IMR-90 (cell line): ENCODE results near the gene CYB5B. TPM values are rescaled to one million over a fixed set of nuclear protein-coding genes. Genes with fewer than 3 reads are reported as not detected.

Experiments
- ATAC-seq: fragments of 200-7000 bp; cut with Tn5 transposase; 2 replicates; pipeline ENCODE4 v1.9.1; 2020; ENCODE audit warnings: low read depth, mild to moderate bottlenecking, moderate library complexity
- BruUV-seq: library from RNA; stranded (reverse); fragments of 400-500 nt; replicated peaks from 2 replicates; lab custom pipeline; 2021; lab: Mats Ljungman, UMichigan
- CTCF ChIA-PET: fragments of 300-600 bp; formaldehyde crosslinking; extraction: SDS; loops from one replicate; lab custom pipeline; 2021; ENCODE audit warnings: antibody characterized with exemption; lab: Yijun Ruan, JAX
- POLR2A ChIA-PET: fragments of 300-600 bp; sonication (Branson Sonifier 250); formaldehyde crosslinking; loops from one replicate; lab custom pipeline; 2022; ENCODE audit warnings: antibody characterized with exemption; ENCODE audit not compliant: unreplicated experiment; lab: Charles Lee
- DNase-seq: peaks from one replicate; pipeline ENCODE4 v3.0.0; 2013
- H2AFZ ChIP-seq: replicated peaks from 2 replicates; pipeline ENCODE3; 2013; ENCODE audit warnings: low read length, mild to moderate bottlenecking; ENCODE audit not compliant: poor library complexity
- H2AK5ac ChIP-seq: 2 replicates; pipeline ENCODE4 v1.6.1; 2013; ENCODE audit warnings: low read depth, low read length, inconsistent platforms
- H2AK9ac ChIP-seq: replicated peaks from 2 replicates; pipeline ENCODE3; 2013; ENCODE audit warnings: mild to moderate bottlenecking, low read depth, low read length, moderate library complexity; ENCODE audit not compliant: poor library complexity
- H2BK120ac ChIP-seq: 2 replicates; pipeline ENCODE4 v1.6.1; 2013; ENCODE audit warnings: low read depth, low read length, inconsistent platforms
- H2BK15ac ChIP-seq: 3 replicates; pipeline ENCODE4 v1.6.1; 2013; ENCODE audit warnings: low read depth, low read length, inconsistent platforms
- H2BK20ac ChIP-seq: 2 replicates; pipeline ENCODE4 v1.6.1; 2013; ENCODE audit warnings: low read depth, mild to moderate bottlenecking, inconsistent platforms, low read length, moderate library complexity
- H2BK5ac ChIP-seq: 2 replicates; pipeline ENCODE4 v1.6.1; 2013; ENCODE audit warnings: mild to moderate bottlenecking, low read depth, low read length, inconsistent platforms; ENCODE audit not compliant: poor library complexity, severe bottlenecking
- H3K14ac ChIP-seq: replicated peaks from 2 replicates; pipeline ENCODE4 v1.6.1; 2013; ENCODE audit warnings: low read depth, low read length, inconsistent platforms
- H3K18ac ChIP-seq: 2 replicates; pipeline ENCODE4 v1.6.1; 2013; ENCODE audit warnings: low read depth, low read length, control low read depth
- H3K23ac ChIP-seq: 2 replicates; pipeline ENCODE4 v1.6.1; 2013; ENCODE audit warnings: low read depth, low read length, inconsistent platforms
- H3K27ac ChIP-seq: 2 replicates; pipeline ENCODE4 v1.5.1; 2013; ENCODE audit warnings: mild to moderate bottlenecking, control low read depth, low read length; ENCODE audit not compliant: insufficient read depth
- H3K27me3 ChIP-seq: 2 replicates; pipeline ENCODE4 v1.6.1; 2013; ENCODE audit warnings: low read length; ENCODE audit not compliant: control insufficient read depth, insufficient read depth
- H3K36me3 ChIP-seq: 2 replicates; pipeline ENCODE4 v1.6.1; 2013; ENCODE audit warnings: low read length, mixed read lengths; ENCODE audit not compliant: control insufficient read depth, insufficient read depth
- H3K4ac ChIP-seq: 2 replicates; pipeline ENCODE4 v1.6.1; 2013; ENCODE audit warnings: low read depth, low read length, inconsistent platforms
- H3K4me1 ChIP-seq: 2 replicates; pipeline ENCODE4 v1.6.1; 2013; ENCODE audit warnings: low read length, mixed read lengths; ENCODE audit not compliant: control insufficient read depth, insufficient read depth
- H3K4me2 ChIP-seq: 2 replicates; pipeline ENCODE4 v1.6.1; 2013; ENCODE audit warnings: low read depth, mild to moderate bottlenecking, control low read depth, low read length, moderate library complexity
- H3K4me3 ChIP-seq: 2 replicates; pipeline ENCODE4 v1.5.1; 2013; ENCODE audit warnings: low read depth, mild to moderate bottlenecking, control low read depth, low read length, moderate library complexity; ENCODE audit not compliant: insufficient read depth
- H3K56ac ChIP-seq: 2 replicates; pipeline ENCODE4 v1.6.1; 2013; ENCODE audit warnings: low read length, inconsistent platforms; ENCODE audit not compliant: insufficient read depth; ENCODE audit errors: extremely low read depth
- H3K79me1 ChIP-seq, 2 experiments: 2 replicates each; pipeline ENCODE4 v1.6.1; 2013; ENCODE audit warnings: low read length in 2 of 2, inconsistent platforms in 1 of 2, low read depth in 1 of 2
- H3K9ac ChIP-seq: 2 replicates; pipeline ENCODE4 v1.6.1; 2013; ENCODE audit warnings: low read depth, low read length, control low read depth
- H3K9me1 ChIP-seq: 2 replicates; pipeline ENCODE4 v1.6.1; 2013; ENCODE audit warnings: low read length, inconsistent platforms; ENCODE audit not compliant: insufficient read depth
- H3K9me3 ChIP-seq: 2 replicates; pipeline ENCODE4 v1.6.1; 2013; ENCODE audit warnings: low read length; ENCODE audit not compliant: control insufficient read depth, insufficient read depth
- H4K20me1 ChIP-seq: 2 replicates; pipeline ENCODE4 v1.6.1; 2013; ENCODE audit warnings: low read length, inconsistent platforms; ENCODE audit not compliant: insufficient read depth
- H4K5ac ChIP-seq: 2 replicates; pipeline ENCODE4 v1.6.1; 2013; ENCODE audit warnings: mild to moderate bottlenecking, low read depth, low read length, control low read depth
- H4K8ac ChIP-seq, 2 experiments: 2 replicates each; pipeline ENCODE4 v1.6.1; 2013; ENCODE audit warnings: low read depth in 2 of 2, low read length in 2 of 2, control low read depth in 1 of 2, inconsistent platforms in 1 of 2
- H4K91ac ChIP-seq: 2 replicates; pipeline ENCODE4 v1.6.1; 2013; ENCODE audit warnings: low read depth, low read length, inconsistent platforms; ENCODE audit not compliant: insufficient read depth
- CEBPB ChIP-seq: IDR thresholded peaks from 2 replicates; pipeline ENCODE4 v1.6.1; 2012; ENCODE audit warnings: low read depth, low read length, improper control_type of control experiment
- RCOR1 ChIP-seq: IDR thresholded peaks from 2 replicates; pipeline ENCODE4 v1.6.1; 2012; ENCODE audit warnings: mild to moderate bottlenecking, low read length, improper control_type of control experiment; ENCODE audit not compliant: insufficient replicate concordance
- WGBS, 2 experiments: methylation state at CpG; one replicate each; pipeline versions ENCODE4 v1.1.5 to v1.1.7; 2013; ENCODE audit warnings: missing lambda C conversion rate in 2 of 2; ENCODE audit not compliant: insufficient read length in 1 of 2; ENCODE audit errors: extremely low coverage in 2 of 2; 5-methylcytosine and 5-hydroxymethylcytosine counted together
- dilution Hi-C: fragments of 300-500 bp; cut with HindIII; formaldehyde crosslinking; loops from one replicate; pipeline ENCODE4 v1.14.3; 2018; ENCODE audit warnings: low sequenced_read_pairs; ENCODE audit not compliant: unreplicated experiment
- in situ Hi-C: fragments of 300-500 bp; cut with MboI; formaldehyde crosslinking; loops from 3 replicates; pipeline ENCODE4 v1.14.3; 2019; ENCODE audit warnings: low sequenced_read_pairs, inconsistent platforms, mixed read lengths
- intact Hi-C: fragments of 100-400 bp; cut with micrococcal nuclease; formaldehyde crosslinking; loops from 2 replicates; pipeline ENCODE4 v1.10.0; 2022
- polyA plus RNA-seq, 3 experiments: library from polyadenylated mRNA; depleted of rRNA; stranded (reverse); fragments of >200 nt; gene quantifications; 2 replicates each; pipeline ENCODE4 v1.2.3, GENCODE V29; 2012; ENCODE audit warnings: low replicate concordance in 1 of 3
- total RNA-seq: library from RNA; depleted of rRNA; stranded (reverse); fragments of >200 nt; gene quantifications from 2 replicates; pipeline ENCODE4 v1.2.3, GENCODE V29; 2012

Gene CYB5B
- total and polyA plus RNA-seq, 2 of the 4 experiments (the other 2 are of a cell fraction): 100 to 102 TPM

DNA sequence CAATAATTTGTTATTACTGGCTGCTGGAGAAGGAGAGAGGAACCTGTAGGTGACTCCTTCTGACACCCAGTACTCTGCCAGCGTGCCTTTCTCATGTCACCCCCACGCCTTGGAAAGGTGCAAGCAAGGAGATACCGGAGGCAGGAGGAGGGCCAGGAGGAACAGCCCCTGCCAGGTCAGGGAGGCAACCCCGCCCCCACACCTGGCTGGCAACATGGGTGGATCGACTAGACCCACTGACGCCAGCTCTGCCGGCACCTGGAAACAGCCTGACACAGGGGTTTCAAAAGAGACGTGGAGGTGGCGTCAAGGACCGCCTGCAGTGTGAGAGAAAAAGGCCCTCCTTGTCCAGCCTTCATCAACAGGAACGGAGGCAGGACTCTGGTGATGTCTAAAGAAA lies 62.3 kb downstream of the CYB5B start:
- H3K9me1 ChIP-seq: peaks cover 15% of the 10 kb centered on the region
- no peak overlapping the region for H3K14ac ChIP-seq
- H3K9ac ChIP-seq: no peak overlapping the region
- 90% methylated on average over 3 of the region's 11 CpGs; no CpG with 5 or more reads in 1 of the 2 experiments for WGBS, 2 experiments
- H4K8ac ChIP-seq: no peak overlapping the region
- H3K18ac ChIP-seq: peak overlapping the region; percentile 56; the same call in 1 of the 2 replicates
- dilution Hi-C loops (no loop called here), intact Hi-C loops (no loop called here), in situ Hi-C loops (no loop called here)
- no peak overlapping the region for H2AFZ ChIP-seq
- 0 out of 2 replicates have a peak overlapping the region, but pooled peaks have one; percentile 55 for H3K4ac ChIP-seq
- H2BK15ac ChIP-seq: no peak overlapping the region
- H3K27me3 ChIP-seq: no peaks in the 10 kb centered on the region
- no peaks in the 10 kb centered on the region for H3K79me1 ChIP-seq
- CTCF ChIA-PET: no interaction called here
- no peak overlapping the region for H3K23ac ChIP-seq
- 0 out of 2 replicates have a peak overlapping the region, but pooled peaks have one; percentile 71 for H2BK20ac ChIP-seq
- H4K20me1 ChIP-seq: no peaks in the 10 kb centered on the region
- no TSS peak for BruUV-seq
- 0 out of 2 replicates have a peak overlapping the region, but pooled peaks have one; percentile 0 for H4K91ac ChIP-seq
- no peak for TF ChIP-seq RCOR1
- TF ChIP-seq CEBPB: no peak
- no peak overlapping the region; the same call in 1 of the 2 replicates for H4K5ac ChIP-seq
- no peaks in the 10 kb centered on the region for H3K9me3 ChIP-seq
- ATAC-seq (no peak), DNase-seq (no peak)
- H3K36me3 ChIP-seq: no peaks in the 10 kb centered on the region
- H2AK5ac ChIP-seq: no peak overlapping the region
- H3K56ac ChIP-seq: no peak overlapping the region
- H3K4me3 ChIP-seq: no peak overlapping the region
- H2BK5ac ChIP-seq: no peak overlapping the region
- H2AK9ac ChIP-seq: no peak overlapping the region
- H3K4me1 ChIP-seq: peaks cover 15% of the 10 kb centered on the region
- H3K4me2 ChIP-seq: no peak overlapping the region
- H2BK120ac ChIP-seq: peak overlapping the region; percentile 45
- H3K27ac ChIP-seq: no peak overlapping the region
- POLR2A ChIA-PET: no interaction called here
